GM20000 (cell line): ENCODE results near the gene COL4A2.

ENCODE experiments used
- DNase-seq: peaks from one replicate; pipeline ENCODE4 v3.0.0; 2012; ENCODE audit warnings: low spot score
- TF ChIP-seq, protein P1 (sequence below): IDR thresholded peaks from 2 replicates; pipeline ENCODE4 v1.5.1; 2012; ENCODE audit warnings: mild to moderate bottlenecking, control low read depth; ENCODE audit errors: extremely low read depth, missing control alignments

COL4A2 gene

DNA sequence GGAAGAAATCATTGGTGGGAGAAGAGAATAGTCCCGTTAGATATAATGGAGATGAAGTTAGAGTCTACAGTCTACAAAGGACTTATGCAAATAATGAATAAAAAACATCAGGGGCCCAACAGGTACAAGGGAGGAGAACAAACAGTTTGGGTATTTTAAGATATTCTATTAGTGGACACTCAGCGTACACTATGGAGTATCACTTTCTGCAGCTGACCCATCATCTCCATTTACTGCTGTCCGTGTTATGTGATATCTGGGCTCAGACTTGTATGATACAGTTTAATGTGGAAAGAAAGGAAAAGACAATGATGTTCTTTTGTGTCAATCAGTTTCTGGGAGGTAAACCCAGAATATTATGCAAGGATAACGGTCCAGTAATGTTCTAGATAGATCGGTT, 128.2 kb downstream of the COL4A2 start:
- DNase-seq = no peak

DNA sequence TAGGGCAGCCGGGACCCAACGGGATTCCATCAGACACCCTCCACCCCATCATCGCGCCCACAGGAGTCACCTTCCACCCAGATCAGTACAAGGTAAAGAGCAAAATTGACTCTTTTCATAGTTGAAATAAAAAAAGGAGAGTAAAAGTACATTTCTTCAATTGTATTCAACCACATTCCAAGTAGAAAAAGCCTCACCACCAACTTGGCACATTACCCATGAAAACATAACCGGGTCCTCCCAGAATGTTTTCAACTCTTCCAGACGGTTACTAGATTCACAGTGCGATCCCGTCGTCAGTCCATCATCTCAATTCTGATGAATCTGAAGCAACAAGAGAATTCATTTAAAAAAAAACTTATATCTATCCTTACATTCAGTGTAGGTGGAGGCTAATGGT, 129.2 kb downstream of the COL4A2 start:
- no peak for DNase-seq
- TF ChIP-seq, protein P1, sequence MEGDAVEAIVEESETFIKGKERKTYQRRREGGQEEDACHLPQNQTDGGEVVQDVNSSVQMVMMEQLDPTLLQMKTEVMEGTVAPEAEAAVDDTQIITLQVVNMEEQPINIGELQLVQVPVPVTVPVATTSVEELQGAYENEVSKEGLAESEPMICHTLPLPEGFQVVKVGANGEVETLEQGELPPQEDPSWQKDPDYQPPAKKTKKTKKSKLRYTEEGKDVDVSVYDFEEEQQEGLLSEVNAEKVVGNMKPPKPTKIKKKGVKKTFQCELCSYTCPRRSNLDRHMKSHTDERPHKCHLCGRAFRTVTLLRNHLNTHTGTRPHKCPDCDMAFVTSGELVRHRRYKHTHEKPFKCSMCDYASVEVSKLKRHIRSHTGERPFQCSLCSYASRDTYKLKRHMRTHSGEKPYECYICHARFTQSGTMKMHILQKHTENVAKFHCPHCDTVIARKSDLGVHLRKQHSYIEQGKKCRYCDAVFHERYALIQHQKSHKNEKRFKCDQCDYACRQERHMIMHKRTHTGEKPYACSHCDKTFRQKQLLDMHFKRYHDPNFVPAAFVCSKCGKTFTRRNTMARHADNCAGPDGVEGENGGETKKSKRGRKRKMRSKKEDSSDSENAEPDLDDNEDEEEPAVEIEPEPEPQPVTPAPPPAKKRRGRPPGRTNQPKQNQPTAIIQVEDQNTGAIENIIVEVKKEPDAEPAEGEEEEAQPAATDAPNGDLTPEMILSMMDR = no peak

More for the DNA sequence above, 128.2 kb downstream of the COL4A2 start:
- TF ChIP-seq, protein P1 = no peak

DNA sequence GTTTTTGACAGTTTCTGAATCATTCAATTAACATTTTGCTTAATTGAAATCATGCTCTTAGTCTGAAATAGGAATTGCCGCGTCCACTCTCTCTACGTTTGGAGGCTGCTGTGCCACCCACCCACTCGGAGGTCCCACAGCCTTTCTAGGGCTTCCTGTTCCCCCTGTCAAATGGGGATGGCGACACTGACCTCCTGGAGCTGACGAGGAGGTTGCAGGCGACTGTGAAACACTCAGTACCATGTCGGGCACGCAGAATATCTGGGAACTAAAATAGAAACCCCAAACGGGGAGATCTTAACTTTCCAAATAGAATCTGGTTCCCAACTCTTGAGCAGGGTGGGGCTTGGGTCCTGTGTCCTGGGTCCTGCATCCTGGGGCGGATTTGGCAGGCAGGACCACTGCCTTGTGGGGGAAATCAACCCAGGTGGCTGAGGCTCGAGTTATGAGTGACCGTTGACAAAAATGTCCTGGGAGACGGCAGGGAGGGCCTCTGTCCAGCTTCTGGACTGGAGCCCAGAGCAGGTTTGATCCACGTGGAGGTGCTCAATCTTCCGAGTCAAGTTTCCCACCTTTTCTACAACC, 129.8 kb downstream of the COL4A2 start:
- TF ChIP-seq, protein P1 = no peak
- DNase-seq = no peak

DNA sequence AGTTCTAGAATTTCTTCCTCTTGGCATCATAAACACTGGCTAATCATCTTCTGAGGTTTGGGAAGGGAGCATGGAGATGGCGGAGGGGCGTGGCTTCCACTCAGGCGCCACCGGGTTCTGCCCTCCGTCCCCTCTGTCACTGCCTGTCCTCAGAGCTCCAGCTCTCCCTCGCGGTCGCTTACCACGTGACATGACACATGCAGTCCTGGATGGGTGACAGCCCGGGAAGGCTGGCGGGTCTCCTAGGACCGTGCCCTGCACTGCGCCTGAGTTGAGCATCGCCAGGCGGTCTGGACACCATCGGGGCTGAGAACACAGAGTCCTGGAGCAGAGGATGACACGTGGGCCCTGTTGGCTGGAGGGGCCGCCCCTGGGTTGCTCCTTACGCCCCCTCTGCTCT, 131.1 kb downstream of the COL4A2 start:
- DNase-seq = no peak
- TF ChIP-seq, protein P1 = no peak

DNA sequence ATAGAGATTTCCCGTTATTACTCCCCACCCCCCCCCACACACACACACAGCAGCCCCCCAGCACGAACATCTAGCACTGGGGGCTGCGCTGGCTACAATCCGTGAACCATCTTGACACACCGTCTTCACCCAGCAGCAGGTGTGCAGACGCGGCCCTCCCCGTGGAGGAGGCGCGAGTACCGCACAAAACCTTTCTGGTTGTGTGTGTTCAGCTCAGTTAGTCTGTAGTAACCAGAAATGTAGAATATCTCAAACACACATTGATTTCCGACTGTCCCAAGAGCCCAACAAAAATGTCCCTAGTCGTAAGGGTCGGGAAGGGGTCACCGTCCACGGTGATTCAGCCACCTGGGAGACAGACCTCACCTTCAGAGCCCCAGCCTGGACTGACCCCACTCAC, 131.7 kb downstream of the COL4A2 start:
- TF ChIP-seq, protein P1 = no peak
- no peak for DNase-seq

DNA sequence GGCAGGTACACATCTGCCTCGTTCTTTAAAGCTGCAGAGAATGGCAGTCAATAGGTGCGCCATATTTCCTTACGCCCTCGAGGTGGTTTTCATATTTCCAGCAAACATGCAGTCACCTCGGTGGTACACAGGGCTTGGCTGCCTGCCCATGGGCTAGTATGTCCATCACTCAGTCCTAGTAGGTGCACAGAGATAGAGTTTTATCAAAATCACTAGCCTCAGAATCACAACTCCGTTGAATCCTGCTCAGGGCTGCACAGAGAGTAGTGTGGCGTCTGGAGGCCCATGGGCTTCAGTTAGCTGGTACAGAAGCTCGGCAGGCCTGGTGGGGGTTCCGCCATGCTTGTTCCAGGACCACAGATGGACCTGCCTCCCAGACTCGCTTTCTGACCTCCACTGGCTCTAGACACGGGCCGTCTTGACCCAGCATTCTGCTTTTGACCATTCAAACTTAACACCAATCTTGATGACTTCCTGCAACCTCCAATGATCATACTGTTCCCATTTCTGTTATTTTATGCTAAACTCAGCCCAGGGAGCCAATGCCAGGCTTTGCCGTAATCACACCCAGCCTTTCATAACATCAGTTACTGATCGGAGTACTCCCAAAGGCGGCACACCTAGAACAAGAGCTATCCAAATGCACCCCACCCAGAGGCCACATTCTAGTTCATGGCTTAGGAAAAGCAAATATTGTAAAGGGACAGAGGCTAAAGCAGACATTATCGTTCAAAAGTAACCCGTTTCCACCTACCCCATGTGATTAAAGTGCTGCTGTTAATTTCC, 134.1 kb downstream of the COL4A2 start:
- TF ChIP-seq, protein P1 = no peak
- no peak for DNase-seq

DNA sequence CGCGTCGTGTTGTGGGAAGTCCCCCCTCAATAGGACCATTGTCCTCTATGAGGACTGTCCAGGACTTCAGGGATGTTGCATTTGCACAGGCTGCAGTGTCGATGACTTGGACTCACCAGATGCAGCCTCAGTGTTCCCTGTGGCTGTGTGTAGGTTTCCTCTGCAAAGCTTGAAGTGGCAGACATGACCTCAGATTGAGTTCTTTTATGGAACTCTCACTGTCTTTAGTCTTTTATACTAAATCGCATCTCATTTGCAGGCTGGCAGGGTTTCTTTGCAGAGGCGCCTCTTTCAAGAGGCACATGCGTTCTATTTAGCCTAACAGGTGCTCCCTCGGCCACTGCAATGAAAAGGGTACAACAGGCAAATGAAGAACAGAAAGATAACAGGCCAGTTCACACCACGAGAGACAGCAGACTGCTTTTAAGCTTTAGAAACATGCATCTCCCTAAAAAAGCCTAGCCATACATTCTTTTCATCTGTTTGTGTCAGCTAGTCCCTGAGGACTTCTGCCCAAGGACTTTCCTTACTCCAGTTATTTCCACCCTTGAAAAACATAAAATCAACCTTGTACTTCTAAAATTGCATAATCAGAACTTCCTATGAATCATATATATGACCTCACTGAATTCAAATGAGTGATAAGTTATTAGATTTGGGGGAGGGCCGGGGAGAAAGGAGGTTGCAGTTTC, 136.0 kb downstream of the COL4A2 start:
- TF ChIP-seq, protein P1 = no peak
- DNase-seq = no peak
